LNCAP (cell line): ENCODE results near the gene PTPN11.

Source experiments
- CTCF ChIP-seq: fragments of 450-650 bp; IDR thresholded peaks from 2 replicates; pipeline ENCODE4 v1.5.1; 2017; ENCODE audit warnings: mild to moderate bottlenecking

PTPN11 gene

GRCh38 chr12:112406519-112407488, 11.9 kb upstream of the PTPN11 start:
- TF ChIP-seq CTCF = no peak

- TF ChIP-seq CTCF = no peak
Observed at GRCh38 chr12:112408621-112409020, 10.1 kb upstream of the PTPN11 start.

DNA sequence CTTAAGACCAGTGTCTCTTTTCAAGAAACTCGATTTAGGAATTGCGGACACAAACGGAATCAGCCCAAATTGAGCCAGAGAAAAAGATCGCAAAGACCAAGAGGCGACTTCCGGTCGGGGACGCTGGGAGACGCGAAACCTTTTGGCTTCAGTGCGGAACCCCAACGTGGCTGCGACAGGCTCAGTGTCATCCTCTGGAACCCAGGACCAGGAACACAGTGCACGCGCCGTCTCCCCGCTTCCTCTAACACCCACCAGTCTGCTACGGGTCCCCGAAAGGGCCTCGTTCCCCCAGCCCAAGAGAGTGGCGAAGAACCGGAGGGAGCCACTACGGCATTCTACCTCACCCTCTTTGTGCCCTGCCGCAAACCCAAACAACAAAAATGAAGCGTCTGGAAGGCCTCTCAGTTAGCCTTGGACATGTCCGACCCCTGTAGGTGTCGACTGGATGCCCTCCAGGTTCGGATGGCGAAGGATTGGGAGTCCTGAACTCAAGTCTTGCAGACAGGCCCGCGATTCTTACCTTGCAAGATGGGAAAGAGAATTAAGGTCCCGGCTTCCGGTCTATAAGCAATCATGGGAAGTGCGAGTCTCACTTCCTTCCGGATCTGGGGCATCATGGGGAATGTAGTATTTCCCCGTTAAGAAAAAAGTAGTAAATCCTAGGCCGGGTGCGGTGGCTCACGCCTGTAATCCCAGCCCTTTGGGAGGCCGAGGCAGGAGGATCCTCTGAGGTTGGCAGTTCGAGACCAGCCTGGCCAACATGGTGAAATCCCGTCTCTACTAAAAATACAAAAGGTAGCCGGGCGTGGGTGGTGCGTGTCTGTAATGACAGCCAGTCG, 9.5 kb upstream of the PTPN11 start, which contains the start of gene RPL6:
TSS of gene RPL6 (minus strand) at position 542 of the 842 bp plus-strand sequence. CDS start 949 bp downstream, outside the sequence.
- TF ChIP-seq CTCF = no peak

DNA sequence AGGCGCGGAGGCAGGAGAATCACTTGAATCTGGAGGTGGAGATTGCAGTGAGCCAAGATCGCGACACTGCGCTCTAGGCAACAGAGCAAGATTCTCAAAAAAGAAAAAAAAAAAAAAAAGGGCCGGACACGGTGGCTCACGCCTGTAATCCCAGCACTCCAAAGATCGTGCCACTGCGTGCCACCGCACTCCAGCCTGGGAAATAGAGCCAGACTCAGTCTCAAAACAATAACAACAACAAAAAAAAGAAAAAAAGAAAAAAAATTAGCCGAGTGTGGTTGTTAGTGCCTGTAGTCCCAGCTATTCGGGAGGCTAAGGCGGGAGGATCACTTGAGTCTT, 8.9 kb upstream of the PTPN11 start:
- TF ChIP-seq CTCF = no peak

- TF ChIP-seq CTCF = no peak
Observed at GRCh38 chr12:112413855-112414625, 4.7 kb upstream of the PTPN11 start.

DNA sequence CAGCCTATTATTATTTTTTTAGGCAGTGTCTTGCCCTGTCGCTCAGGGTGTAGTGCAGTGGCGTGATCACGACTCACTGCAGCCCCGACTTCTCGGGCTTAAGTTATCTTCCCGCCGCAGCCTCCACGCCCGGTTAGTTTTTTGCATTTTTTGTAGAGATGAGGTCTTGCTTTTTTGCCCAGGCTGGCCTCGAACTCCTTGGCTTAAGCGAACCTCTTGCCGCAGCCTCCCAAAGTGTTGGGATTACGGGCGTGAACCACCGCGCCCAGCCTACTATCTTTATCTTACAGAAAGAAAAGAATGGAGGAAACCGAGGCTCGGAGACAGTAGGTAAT, 507 bp upstream of the PTPN11 start:
- no peak for TF ChIP-seq CTCF
